ENCODE data around the gene BSPRY.
A peak's percentile ranks its signal among the peaks of the same experiment; 100 is the strongest.

BSPRY gene
- total RNA-seq, result 0.12 to 0.56 (median 0.18) reads per million in 18 experiments

GRCh38 chr9:113349445-113350094 is at the start of gene BSPRY:
TSS of gene BSPRY (plus strand) at chr9:113349541. CDS start at chr9:113349580, 39 bp downstream.
- peak in 1 of 2 donors; percentile 12 for DNase-seq

GRCh38 chr9:113299800-113300292 is 49.5 kb upstream of the BSPRY start:
- peak; percentile 60 to 63 for DNase-seq

GRCh38 chr9:113301548-113301947 is 47.8 kb upstream of the BSPRY start:
- DNase-seq, result no peak

GRCh38 chr9:113302792-113303418 is 46.4 kb upstream of the BSPRY start, which contains the start of gene RNF183:
TSS of gene RNF183 (minus strand) at chr9:113303376. CDS start at chr9:113298184, 5,192 bp downstream.
- no peak for DNase-seq

- no peak for DNase-seq
Observed at GRCh38 chr9:113306566-113306965, 42.8 kb upstream of the BSPRY start.

- no peak for DNase-seq
Observed at GRCh38 chr9:113307396-113307975, 41.9 kb upstream of the BSPRY start.

GRCh38 chr9:113309204-113309813 is 40.0 kb upstream of the BSPRY start:
- DNase-seq, result peak; percentile 46 to 57

GRCh38 chr9:113310538-113310937 is 38.8 kb upstream of the BSPRY start:
- no peak for DNase-seq

- DNase-seq, result no peak
Observed at GRCh38 chr9:113311961-113312360, 37.4 kb upstream of the BSPRY start.

- no peak for DNase-seq
Observed at GRCh38 chr9:113313261-113313660, 36.1 kb upstream of the BSPRY start.

GRCh38 chr9:113315231-113315630 is 34.1 kb upstream of the BSPRY start:
- peak in 1 of 2 donors; percentile 40 for DNase-seq

GRCh38 chr9:113316030-113316429 is 33.3 kb upstream of the BSPRY start:
- no peak for DNase-seq

- no peak for DNase-seq
Observed at GRCh38 chr9:113317777-113318176, 31.6 kb upstream of the BSPRY start.

- no peak for DNase-seq
Observed at GRCh38 chr9:113319054-113319453, 30.3 kb upstream of the BSPRY start.

GRCh38 chr9:113320051-113320450 is 29.3 kb upstream of the BSPRY start:
- no peak for DNase-seq

GRCh38 chr9:113322671-113323070 is 26.7 kb upstream of the BSPRY start:
- DNase-seq, result no peak

- no peak for DNase-seq
Observed at GRCh38 chr9:113326230-113326629, 23.1 kb upstream of the BSPRY start.

GRCh38 chr9:113328045-113328782 is 21.1 kb upstream of the BSPRY start:
- no peak for DNase-seq

- DNase-seq, result no peak
Observed at GRCh38 chr9:113331780-113332179, 17.6 kb upstream of the BSPRY start.

- no peak for DNase-seq
Observed at GRCh38 chr9:113337714-113338113, 11.6 kb upstream of the BSPRY start.

GRCh38 chr9:113340011-113340699 is 9.2 kb upstream of the BSPRY start, which contains the start of gene WDR31:
TSS of gene WDR31 (minus strand) at chr9:113340275. CDS start at chr9:113332022, 8,253 bp downstream.
- peak; percentile 81 to 87 for DNase-seq

All from inflammatory macrophage (primary cell).